NCI-H2107 treated with DMSO at 0.1 percent for 48 hours (cell line): Measurements from ENCODE around the gene HES4.

Experiments
- DNase-seq: peaks from one replicate; lab custom pipeline; 2025; ENCODE audit not compliant: unreplicated experiment; lab: John Stamatoyannopoulos, UW

The HES4 gene, protein sequence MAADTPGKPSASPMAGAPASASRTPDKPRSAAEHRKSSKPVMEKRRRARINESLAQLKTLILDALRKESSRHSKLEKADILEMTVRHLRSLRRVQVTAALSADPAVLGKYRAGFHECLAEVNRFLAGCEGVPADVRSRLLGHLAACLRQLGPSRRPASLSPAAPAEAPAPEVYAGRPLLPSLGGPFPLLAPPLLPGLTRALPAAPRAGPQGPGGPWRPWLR

DNA sequence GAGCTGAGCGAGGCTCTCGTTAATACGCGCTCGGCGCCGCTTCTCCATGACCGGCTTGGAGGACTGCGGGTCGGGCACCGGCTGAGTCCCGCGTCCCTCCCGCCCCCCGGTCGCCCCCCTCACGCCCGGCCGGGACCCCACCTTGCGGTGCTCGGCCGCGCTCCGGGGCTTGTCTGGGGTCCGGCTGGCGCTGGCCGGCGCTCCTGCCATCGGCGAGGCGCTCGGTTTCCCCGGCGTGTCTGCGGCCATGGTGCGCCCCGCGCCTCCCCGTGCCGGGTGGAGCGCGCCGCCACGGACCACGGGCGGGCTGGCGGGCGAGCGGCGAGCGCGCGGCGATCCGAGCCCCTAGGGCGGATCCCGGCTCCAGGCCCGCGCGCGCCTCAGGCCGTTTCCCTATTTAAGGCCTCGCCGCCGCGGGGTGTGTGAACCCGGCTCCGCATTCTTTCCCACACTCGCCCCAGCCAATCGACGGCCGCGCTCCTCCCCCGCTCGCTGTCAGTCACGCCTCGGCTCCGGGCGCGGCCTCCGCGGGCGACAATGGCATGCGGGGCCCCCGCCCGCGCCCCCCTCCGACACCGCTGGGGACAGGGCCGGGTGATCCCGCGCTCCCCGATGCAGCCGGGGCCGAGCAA lies at the start of gene HES4:
TSS of gene HES4 (minus strand) at position 373 of the 632 bp plus-strand sequence. CDS start at position 249, 124 bp downstream.
- no peak for DNase-seq

DNA sequence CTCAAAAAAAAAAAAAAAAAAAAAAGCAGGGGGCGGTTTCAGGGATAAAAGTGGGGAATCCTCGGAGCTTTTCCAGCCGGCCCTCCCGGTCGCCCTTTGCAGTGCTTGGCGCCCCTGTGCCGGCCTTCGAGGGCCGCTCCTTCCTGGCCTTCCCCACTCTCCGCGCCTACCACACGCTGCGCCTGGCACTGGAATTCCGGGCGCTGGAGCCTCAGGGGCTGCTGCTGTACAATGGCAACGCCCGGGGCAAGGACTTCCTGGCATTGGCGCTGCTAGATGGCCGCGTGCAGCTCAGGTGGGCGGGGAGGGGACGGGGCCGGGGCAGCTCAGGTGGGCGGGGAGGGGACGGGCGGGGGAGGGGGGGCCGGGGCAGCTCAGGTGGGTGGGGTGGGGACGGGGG lies 48.9 kb upstream of the HES4 start:
- no peak for DNase-seq

DNA sequence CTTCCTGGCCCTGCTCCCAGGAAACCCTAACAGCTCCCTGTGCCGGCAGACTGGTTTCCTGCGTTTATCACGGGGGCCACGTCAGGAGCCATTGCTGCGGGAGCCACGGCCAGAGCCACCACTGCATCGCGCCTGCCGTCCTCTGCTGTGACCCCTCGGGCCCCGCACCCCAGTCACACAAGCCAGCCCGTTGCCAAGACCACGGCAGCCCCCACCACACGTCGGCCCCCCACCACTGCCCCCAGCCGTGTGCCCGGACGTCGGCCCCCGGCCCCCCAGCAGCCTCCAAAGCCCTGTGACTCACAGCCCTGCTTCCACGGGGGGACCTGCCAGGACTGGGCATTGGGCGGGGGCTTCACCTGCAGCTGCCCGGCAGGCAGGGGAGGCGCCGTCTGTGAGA lies 48.1 kb upstream of the HES4 start:
- no peak for DNase-seq

DNA sequence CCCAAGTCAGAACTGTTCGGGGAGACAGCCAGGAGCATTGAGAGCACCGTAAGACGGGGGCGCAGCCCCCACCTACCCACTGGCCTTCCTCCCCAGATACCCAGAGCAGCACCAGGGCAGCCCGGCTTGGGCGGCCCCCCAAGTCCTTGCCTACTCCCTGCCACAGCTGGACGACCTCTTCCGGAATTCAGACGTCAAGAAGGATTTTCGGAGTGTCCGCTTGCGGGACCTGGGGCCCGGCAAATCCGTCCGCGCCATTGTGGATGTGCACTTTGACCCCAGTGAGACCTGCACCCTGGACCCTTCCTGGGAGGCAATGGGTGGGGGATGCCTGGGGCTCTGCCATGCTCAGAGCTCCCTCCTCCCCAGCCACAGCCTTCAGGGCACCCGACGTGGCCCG lies 47.5 kb upstream of the HES4 start:
- no peak for DNase-seq

DNA sequence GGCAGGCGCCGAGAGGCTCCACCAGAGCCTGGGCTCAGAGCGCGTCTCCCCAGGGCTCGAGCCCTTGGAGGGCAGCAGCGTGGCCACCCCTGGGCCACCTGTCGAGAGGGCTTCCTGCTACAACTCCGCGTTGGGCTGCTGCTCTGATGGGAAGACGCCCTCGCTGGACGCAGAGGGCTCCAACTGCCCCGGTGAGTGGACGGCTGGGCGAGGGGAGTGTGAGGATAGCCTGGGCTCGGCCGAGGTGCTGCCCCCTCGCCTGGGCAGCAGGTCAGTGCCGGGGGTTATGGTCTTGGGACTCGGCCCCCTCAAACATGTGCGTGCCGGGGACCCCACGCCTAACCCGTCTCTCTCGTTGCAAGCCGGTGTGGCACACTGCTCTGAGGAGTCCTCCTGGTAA lies 46.9 kb upstream of the HES4 start:
- DNase-seq = no peak

DNA sequence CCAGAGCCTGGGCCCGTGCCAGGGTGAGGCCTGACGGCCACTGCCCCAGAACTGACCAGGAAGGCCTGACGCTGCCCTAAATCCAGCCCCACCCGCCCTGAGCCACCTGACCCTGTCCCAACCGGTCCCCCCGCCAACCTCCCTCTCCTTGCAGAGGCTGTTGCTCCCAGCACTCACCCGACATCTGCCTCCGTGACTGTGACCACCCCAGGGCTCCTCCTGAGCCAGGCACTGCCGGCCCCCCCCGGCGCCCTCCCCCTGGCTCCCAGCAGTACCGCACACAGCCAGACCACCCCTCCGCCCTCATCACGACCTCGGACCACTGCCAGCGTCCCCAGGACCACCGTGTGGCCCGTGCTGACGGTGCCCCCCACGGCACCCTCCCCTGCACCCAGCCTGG lies 46.3 kb upstream of the HES4 start:
- DNase-seq = no peak

DNA sequence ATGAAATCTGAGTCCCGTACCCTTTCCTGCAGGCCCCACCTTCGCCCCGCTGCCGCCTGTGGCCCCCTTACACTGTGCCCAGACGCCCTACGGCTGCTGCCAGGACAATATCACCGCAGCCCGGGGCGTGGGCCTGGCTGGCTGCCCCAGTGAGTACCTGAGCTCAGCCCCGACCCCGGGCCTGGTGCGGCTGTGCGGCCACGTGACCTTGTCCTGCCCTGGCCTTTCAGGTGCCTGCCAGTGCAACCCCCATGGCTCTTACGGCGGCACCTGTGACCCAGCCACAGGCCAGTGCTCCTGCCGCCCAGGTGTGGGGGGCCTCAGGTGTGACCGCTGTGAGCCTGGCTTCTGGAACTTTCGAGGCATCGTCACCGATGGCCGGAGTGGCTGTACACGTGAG lies 45.2 kb upstream of the HES4 start:
- no peak for DNase-seq

DNA sequence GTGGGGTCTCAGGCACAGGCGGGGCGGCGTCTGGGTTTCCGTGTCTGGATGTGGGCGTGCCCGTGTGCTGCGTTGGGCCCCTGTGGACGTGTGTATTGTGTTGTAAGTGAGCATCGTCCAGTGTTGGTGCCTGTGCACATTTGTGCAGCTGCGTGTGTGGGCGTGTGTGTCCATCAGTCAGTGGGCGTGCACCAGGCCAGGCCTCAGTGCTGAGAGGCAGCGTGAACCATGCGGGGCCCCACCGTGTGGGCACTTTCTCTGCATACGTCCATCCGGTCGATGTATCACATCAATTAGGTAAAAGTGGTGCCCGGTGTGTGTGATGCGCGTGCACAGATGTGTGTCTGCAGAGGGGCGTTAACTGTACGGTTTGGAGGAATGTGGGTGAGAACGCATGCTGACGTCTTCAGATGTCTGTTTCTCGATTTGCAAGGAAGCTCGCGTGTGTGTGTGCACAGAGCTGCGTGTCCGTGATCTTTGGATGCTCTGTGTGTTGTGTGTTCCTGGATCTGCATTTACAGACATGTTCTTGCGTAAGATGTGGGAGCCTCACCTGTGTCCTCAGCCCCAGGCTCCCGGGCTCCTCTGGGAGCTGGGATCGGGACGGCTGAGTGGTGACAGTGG lies 44.7 kb upstream of the HES4 start:
- no peak for DNase-seq

DNA sequence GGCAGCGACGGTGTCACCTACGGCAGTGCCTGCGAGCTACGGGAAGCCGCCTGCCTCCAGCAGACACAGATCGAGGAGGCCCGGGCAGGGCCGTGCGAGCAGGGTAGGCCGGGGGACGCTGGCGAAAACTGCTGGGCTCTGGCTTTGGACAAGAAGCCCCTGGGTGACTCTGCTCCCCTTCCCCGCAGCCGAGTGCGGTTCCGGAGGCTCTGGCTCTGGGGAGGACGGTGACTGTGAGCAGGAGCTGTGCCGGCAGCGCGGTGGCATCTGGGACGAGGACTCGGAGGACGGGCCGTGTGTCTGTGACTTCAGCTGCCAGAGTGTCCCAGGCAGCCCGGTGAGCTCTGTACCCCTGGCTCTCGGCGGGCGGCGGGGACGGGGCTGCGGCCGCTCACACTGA lies 44.0 kb upstream of the HES4 start:
- no peak for DNase-seq

DNA sequence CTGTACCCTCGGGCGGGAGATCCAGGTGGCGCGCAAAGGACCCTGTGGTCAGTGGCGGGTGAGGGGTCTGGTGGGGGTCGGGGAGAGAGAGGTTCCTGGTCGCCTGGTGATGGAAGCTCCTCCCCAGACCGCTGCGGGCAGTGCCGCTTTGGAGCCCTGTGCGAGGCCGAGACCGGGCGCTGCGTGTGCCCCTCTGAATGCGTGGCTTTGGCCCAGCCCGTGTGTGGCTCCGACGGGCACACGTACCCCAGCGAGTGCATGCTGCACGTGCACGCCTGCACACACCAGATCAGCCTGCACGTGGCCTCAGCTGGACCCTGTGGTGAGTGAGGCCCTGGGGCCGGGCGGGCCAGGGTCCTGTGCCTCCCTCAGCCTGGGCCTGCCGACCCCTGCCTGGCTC lies 43.5 kb upstream of the HES4 start:
- no peak for DNase-seq

DNA sequence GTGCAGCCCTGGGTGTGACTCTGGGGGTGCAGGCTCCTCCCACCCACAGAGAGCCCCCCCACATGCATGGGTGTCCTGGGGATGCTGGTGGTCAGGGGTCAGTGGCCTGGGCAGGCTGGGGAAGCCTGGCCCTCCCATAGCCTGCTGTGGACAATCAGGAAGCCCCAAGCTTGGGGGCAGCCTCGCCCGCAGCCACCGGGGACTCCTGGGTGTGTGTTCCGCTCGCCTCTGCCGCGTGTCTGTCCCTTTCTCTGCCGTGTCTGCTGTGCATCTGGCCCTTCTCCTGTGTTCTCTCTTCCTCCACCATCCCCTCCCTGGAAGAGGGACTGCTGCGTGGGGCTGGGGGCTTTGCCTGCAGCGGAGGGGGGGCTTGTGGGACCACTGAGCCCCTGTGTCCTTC lies 42.9 kb upstream of the HES4 start:
- no peak for DNase-seq

DNA sequence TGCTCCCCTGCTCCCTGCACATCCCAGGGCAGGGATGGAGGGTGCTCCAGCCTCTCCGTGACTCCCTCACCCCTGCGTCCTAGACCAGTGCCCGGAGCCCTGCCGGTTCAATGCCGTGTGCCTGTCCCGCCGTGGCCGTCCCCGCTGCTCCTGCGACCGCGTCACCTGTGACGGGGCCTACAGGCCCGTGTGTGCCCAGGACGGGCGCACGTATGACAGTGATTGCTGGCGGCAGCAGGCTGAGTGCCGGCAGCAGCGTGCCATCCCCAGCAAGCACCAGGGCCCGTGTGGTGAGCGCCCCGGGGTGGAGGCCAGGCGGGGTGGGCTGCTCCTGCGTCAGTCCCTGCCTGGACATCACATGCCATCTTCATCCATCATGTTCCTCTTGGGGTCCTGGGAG lies 42.0 kb upstream of the HES4 start:
- no peak for DNase-seq

DNA sequence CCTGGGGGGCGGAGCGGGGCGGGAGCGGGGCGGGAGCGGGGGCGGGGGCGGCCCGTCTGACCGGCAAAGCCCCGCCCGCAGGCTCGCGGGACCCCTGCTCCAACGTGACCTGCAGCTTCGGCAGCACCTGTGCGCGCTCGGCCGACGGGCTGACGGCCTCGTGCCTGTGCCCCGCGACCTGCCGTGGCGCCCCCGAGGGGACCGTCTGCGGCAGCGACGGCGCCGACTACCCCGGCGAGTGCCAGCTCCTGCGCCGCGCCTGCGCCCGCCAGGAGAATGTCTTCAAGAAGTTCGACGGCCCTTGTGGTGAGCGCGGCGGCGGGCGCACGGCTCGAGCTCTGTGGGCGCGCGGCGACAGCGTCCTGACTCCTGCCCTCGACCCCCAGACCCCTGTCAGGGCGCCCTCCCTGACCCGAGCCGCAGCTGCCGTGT lies 41.2 kb upstream of the HES4 start:
- DNase-seq = no peak

DNA sequence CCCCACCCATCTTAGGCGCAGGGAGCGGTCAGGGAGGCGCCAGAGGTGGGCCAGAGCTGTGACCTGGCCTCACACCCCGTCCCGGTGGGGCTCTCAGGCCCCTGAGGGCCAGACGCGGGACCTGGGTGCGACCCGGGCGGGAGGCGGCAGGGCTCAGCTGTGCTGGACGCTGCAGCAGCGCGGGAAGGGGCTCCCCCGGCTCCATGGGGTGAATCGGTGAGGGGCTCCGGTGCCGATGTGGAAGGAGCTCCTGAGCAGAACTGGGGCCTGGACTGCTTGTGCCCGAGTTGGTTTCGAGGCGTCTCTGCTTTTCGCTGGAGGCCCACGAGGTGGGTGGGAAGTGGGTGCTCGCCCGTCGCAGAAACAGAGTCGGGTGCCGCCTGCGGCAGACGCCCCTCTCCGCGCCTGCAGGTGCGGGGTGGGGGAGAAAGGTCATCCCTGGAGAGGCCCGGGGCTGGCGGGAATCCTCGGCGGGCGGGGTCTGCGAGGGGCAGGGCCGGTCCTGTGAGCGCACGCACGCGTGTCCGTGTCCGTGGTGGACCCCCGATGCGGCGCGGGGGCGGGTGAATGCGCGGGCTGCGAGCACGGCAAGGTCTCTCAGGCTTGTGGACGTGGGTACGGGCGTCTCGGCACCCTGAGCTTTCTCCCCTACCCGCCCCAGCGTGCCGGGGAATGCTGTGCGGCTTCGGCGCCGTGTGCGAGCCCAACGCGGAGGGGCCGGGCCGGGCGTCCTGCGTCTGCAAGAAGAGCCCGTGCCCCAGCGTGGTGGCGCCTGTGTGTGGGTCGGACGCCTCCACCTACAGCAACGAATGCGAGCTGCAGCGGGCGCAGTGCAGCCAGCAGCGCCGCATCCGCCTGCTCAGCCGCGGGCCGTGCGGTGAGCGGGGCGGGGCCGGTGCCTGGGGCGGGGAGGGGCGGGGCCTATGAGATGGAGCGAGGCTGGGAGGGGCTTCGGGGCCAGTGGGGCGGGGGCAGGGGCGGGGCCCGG lies 40.4 kb upstream of the HES4 start:
- DNase-seq = no peak

DNA sequence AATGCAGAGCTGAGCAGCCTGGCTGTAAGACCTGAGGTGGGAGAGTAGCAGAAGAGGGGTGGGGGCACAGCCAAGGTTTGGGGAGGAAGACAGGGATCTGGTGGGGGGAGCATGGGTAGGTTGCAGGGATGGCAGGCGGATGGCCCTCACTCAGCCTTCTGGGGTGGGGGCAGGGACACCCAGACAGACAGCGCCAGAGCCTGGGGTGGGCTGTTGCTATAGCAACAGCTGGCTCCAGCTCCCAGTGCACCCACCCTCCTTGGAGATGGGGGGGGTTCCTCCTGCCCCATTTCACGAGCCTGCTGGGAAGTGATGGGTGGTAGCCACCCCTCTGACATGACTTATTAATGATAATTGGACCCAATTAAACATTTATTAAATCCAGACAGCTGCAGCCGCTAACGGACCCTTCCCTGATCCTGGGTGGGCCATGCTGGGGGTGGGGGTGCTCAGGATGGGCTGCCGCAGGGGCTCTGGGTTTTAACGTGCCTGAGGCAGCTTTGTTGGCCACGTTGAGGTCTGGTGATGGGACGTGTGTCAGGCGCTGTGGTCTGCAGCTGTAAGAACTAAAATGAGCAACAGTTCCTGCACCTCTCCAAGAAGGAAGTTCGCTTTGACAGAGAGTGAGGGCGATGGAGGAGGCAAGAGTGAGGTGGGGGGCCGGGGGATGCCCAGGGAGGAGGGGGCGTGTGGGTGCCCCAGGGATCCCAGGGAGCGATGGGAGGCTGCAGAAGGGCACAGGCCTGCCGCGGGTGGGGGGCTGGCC lies 39.4 kb upstream of the HES4 start:
- DNase-seq = no peak

DNA sequence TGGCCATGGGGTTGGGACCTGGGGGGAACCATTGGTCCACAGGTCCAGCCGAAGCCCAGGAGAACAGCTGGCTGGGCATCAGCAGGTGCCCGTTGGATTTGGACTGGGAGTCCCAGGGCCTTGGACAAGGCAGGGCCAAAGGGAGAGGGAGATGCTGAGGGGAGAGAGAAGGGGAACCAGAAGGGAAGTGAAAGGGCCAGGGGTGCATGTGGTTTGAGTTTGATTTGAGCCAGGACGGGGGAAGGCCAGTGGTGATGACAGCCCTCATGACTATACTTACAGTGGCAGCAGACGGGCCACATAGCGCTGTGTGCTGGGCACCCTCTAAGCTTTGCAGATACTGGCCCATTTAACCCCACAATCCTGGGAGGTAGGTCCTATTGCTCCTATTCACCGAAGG lies 38.8 kb upstream of the HES4 start:
- DNase-seq = no peak

DNA sequence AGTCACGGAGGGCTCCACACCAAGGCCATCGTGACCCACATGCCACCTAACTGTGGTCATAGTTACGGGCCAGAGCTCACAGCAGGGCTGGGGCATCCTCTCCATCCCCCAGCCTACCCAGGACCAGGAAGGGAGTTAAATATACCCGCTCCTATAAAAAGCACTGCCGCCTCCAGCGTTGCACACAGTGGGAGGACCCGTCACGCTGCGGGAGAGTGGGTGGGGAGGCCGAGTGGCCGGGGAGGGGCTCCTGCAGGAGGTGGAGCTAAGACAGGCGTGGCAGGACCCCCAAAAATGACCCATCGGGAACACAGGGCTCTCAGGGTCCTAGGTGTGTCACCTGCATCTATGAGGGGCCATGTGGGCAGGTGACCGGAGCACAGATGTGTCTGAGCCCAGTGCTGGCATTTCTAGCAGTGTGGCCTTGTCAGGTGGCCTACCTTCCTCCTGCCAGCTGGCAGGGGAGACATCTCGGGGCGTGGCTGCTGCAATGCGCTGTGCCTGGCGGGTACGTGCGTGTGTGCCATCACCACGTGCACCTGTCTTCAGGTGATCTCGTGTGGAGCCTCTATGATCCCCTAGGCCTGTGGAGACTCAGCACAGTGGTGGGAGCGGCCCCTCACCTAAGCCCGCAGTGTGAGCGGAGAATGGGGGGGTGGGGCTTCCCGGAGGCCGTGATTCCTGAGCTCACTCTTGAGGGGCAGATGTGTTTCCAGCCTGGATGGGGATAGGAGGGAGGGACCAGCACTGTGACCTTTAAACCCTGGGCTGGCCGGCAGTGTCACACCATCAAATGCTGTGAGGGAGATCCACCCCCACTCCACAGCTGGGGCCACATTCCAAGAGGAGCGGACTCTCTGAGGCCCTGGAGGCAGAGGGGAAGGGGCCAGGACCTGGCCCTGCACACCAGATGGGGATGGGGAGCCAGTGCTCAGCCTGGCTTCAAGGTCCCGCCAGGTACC lies 37.8 kb upstream of the HES4 start:
- DNase-seq = no peak

DNA sequence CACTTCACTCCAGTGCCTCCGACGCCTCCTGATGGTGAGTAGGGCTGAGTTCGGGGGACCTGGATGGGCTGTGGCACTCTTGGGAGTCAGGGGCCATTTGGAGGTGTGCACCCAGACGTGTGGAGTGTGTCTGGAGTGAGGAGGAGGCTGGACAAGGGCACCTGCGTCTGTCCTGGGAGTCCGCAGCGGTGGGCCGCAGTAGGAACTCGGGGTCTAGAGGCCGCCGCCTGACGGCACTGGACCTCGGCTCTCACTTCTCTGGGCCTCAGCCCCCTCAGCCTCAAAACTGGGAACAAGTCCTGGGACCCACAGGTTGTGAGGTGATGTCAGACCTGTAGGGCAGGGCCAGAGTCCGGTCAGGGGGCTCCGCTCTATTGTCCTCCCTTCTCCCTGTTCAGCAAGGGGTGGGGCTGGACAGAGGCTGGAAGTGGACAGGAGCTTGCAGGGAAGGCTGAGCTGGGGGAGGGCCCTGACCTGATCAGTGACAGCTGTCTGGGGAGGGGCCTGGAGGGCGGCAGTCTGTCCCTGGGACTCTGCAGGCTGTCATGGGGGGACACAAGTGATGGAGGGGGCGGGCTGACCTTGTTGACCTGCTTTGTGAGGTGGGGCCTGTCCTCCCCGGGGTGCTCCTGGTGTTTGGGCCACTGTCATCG lies 35.5 kb upstream of the HES4 start:
- no peak for DNase-seq

DNA sequence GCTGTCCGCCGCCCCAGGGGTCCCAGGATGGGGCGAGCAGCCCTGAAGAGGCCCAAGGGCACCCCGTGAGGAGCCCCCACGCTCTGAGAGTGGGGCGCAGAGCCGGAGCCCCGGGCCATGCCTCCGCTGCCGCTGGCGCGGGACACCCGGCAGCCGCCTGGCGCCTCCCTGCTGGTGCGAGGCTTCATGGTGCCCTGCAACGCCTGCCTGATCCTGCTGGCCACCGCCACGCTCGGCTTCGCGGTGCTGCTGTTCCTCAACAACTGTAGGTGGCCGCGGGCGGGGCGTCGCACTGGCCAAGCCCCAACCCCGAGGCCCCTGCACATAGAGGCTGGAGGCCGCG lies 34.5 kb upstream of the HES4 start:
- no peak for DNase-seq
